Measurements from ENCODE around the gene RAB14. TPM values are rescaled to one million over a fixed set of nuclear protein-coding genes. Genes with fewer than 3 reads are reported as not detected.

Gene RAB14
- total and polyA plus RNA-seq, 8 donors: 16.8 to 60.4 (median 34.0) TPM

DNA sequence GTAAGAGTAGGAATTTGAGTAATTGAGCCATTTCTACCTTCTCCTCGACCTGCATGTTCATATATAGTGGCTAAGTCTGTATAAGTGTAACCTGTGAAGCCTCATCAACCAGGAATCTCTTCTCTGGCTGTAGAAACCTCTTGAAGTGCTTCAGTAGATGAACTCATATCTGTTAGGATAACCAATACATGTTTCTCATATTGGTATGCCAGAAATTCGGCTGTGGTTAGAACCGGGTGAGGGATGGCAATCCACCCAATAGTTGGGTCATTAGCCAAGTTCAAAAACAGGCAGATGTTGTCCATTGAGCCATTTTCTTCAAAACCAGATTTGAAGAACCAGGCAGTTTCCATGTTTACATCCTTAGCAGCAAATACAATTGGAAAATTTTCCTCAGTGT, 37.4 kb upstream of the RAB14 start:
- no peaks in the 10 kb centered on the region for H3K4me1 ChIP-seq
- WGBS, 5 donors: 88 to 98% (median 93%) methylated on average over 3 of the region's 3 CpGs
- no peaks in the 10 kb centered on the region for H3K27me3 ChIP-seq
- peaks cover 0 to 3% (median 0%) of the 10 kb centered on the region in 4 donors for H3K36me3 ChIP-seq
- no peak for DNase-seq
- no peak overlapping the region for H3K4me3 ChIP-seq
- H3K9me3 ChIP-seq: no peaks in the 10 kb centered on the region
- intact Hi-C loops (cut with DNase I; ENCODE audit: low total_unique reads): no loop called here
- no peak overlapping the region for H3K27ac ChIP-seq
- TF ChIP-seq POLR2A (IDR thresholded peaks at IDR 0.05): no peak
- no peak for TF ChIP-seq EP300 (IDR thresholded peaks at IDR 0.05)
- TF ChIP-seq POLR2AphosphoS5 (IDR thresholded peaks at IDR 0.05): no peak
- TF ChIP-seq, protein P1, sequence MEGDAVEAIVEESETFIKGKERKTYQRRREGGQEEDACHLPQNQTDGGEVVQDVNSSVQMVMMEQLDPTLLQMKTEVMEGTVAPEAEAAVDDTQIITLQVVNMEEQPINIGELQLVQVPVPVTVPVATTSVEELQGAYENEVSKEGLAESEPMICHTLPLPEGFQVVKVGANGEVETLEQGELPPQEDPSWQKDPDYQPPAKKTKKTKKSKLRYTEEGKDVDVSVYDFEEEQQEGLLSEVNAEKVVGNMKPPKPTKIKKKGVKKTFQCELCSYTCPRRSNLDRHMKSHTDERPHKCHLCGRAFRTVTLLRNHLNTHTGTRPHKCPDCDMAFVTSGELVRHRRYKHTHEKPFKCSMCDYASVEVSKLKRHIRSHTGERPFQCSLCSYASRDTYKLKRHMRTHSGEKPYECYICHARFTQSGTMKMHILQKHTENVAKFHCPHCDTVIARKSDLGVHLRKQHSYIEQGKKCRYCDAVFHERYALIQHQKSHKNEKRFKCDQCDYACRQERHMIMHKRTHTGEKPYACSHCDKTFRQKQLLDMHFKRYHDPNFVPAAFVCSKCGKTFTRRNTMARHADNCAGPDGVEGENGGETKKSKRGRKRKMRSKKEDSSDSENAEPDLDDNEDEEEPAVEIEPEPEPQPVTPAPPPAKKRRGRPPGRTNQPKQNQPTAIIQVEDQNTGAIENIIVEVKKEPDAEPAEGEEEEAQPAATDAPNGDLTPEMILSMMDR (IDR thresholded peaks at IDR 0.05): no peak

DNA sequence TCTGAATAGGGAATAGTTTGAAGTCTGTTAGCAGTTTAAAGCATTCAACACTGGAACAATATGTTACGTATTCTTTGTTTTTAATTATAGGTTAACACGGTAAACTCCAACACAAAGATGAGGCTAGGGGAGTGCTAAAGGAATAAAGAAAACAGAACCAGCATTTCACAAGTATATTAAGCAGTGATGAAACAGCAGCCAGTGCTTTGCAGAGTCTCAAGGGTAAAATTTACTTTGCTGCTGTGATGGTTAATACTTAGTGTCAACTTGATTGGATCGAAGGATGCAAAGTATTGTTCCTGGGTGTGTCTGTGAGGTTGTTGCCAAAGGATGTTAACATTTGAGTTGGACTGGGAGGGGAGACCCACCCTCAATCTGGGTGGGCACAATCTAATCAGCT, 36.2 kb upstream of the RAB14 start:
- TF ChIP-seq, protein P1 (IDR thresholded peaks at IDR 0.05): no peak
- TF ChIP-seq POLR2A (IDR thresholded peaks at IDR 0.05) (no peak), EP300 (IDR thresholded peaks at IDR 0.05) (no peak), POLR2AphosphoS5 (IDR thresholded peaks at IDR 0.05) (no peak)

DNA sequence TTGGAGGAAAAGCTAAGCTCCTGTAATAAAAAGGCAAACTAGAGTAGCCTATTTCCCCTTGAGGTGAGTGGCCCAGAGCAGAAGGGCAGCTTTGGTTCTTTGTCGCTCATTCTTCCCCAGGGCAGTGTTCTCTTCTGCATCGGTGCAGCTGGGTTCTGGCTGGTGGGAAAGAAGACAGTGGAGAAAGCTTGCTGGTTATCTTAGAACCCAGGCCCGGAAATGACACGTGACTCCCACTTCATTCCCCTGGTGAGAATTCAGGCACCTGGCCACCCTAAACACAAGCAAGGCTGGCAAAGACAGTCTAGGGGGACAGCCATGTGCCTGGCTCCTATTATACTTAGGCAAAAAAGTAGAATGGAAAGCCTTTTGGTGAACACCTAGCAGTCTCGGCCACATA, 33.8 kb upstream of the RAB14 start:
- Histone ChIP-seq H3K27me3 (no peaks in the 10 kb centered on the region), H3K27ac (no peak overlapping the region), H3K9me3 (no peaks in the 10 kb centered on the region), H3K4me3 (no peak overlapping the region), H3K4me1 (no peaks in the 10 kb centered on the region), H3K36me3 (peaks cover 0 to 9% (median 0%) of the 10 kb centered on the region in 4 donors)
- TF ChIP-seq POLR2AphosphoS5 (IDR thresholded peaks at IDR 0.05): no peak
- TF ChIP-seq, protein P1 (IDR thresholded peaks at IDR 0.05): no peak
- TF ChIP-seq POLR2A (IDR thresholded peaks at IDR 0.05): no peak
- WGBS, 5 donors: 92 to 98% (median 95%) methylated on average over 5 of the region's 5 CpGs
- intact Hi-C loops (cut with DNase I; ENCODE audit: low total_unique reads): no loop called here
- DNase-seq: no peak

More for the DNA sequence above, 36.2 kb upstream of the RAB14 start:
- Histone ChIP-seq H3K4me3 (no peak overlapping the region), H3K27ac (no peak overlapping the region), H3K36me3 (peaks cover 0 to 3% (median 0%) of the 10 kb centered on the region in 4 donors), H3K9me3 (no peaks in the 10 kb centered on the region), H3K27me3 (no peaks in the 10 kb centered on the region), H3K4me1 (no peaks in the 10 kb centered on the region)
- 70 to 82% (median 76%) methylated on average over 3 of the region's 3 CpGs for WGBS, 5 donors
- intact Hi-C loops (cut with DNase I; ENCODE audit: low total_unique reads): no loop called here
- DNase-seq: no peak

DNA sequence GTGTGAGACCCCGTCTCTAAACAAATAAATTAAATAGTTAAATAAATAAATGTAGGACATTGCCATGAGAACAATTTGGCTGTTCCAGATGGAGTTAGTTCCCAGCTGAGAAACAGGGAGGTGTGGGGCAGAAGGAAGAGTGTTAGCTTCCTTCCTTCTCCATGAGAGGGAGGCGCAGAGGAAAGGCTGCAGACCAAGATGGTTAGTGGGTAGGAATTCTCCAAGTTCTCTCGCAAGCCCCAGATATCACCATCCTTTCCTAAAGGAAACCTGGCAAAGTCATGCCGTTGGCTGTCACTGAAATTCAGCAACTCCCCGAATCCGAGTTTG, 33.1 kb upstream of the RAB14 start:
- TF ChIP-seq POLR2AphosphoS5 (IDR thresholded peaks at IDR 0.05) (no peak), EP300 (IDR thresholded peaks at IDR 0.05) (no peak), POLR2A (IDR thresholded peaks at IDR 0.05) (no peak)
- TF ChIP-seq, protein P1 (IDR thresholded peaks at IDR 0.05): no peak
- H3K36me3 ChIP-seq: peaks cover 0 to 9% (median 0%) of the 10 kb centered on the region in 4 donors
- WGBS, 5 donors: 83 to 90% (median 86%) methylated on average over 6 of the region's 6 CpGs
- no peak overlapping the region for H3K27ac ChIP-seq
- no peak overlapping the region for H3K4me3 ChIP-seq
- DNase-seq: no peak
- no peaks in the 10 kb centered on the region for H3K27me3 ChIP-seq
- no peaks in the 10 kb centered on the region for H3K9me3 ChIP-seq
- intact Hi-C loops (cut with DNase I; ENCODE audit: low total_unique reads): no loop called here
- H3K4me1 ChIP-seq: no peaks in the 10 kb centered on the region

Measured in stomach (tissue), 9 donors.